ENCODE data around the gene PTPRF.
"Not testable (repeated sequence)": the region's sequence is repeated elsewhere in the genome, so short reads cannot be mapped to it uniquely, and the experiment has no call there.

Gene PTPRF

GRCh38 chr1:43548285-43549271 is 17.9 kb downstream of the PTPRF start:
- Histone ChIP-seq H3K9me3 (ENCODE audit: control insufficient read depth, insufficient read depth, low read length) (no peaks in the 10 kb centered on the region), H3K36me3 (ENCODE audit: control insufficient read depth, low read length) (no peaks in the 10 kb centered on the region), H3K9me2 (replicated peaks; ENCODE audit: control insufficient read depth, low read length) (no peaks in the 10 kb centered on the region), H3K4me1 (ENCODE audit: control insufficient read depth, low read length) (no peaks in the 10 kb centered on the region), H3K4me2 (ENCODE audit: low read length) (no peak overlapping the region), H3K79me2 (ENCODE audit: control insufficient read depth, low read length) (no peaks in the 10 kb centered on the region), H3K27me3 (ENCODE audit: control insufficient read depth, low read length) (peaks cover 4% of the 10 kb centered on the region; the same call in 1 of the 2 replicates), H3K27ac (ENCODE audit: low read depth, low read length) (no peak overlapping the region), H4K20me1 (ENCODE audit: control insufficient read depth, insufficient read depth, low read depth, low read length) (no peaks in the 10 kb centered on the region), H3F3A (ENCODE audit: control insufficient read depth, insufficient read depth) (no peaks in the 10 kb centered on the region), H3K4me3 (ENCODE audit: low read length) (no peak overlapping the region)
- TF ChIP-seq CTCF (IDR thresholded peaks at IDR 0.05; ENCODE audit: low read depth, low read length, poor library complexity, severe bottlenecking) (no peak), EZH2phosphoT487 (IDR thresholded peaks at IDR 0.05; ENCODE audit: borderline replicate concordance, low read length) (no peak)

DNA sequence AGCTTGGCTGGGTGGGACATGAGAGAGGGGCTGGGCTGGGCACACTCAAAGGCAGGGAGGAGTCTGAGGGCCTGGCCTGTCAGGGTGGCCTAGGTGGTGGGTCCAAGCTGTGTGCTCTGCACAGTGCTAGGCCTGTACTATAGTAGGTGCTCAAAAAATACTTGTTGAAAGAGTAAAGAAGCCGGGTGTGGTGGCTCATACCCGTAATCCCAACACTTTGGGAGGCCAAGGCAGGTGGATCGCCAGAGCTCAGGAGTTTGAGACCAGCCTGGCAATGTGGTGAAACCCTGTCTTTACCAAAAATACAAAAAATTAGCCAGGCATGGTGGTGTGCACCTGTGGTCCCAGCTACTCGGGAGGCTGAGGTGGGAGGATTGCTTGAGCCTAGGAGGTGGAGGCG is 18.7 kb downstream of the PTPRF start:
- H3K27me3 ChIP-seq (ENCODE audit: control insufficient read depth, low read length); H3K79me2 ChIP-seq (ENCODE audit: control insufficient read depth, low read length); H3K4me3 ChIP-seq (ENCODE audit: low read length); H3K4me2 ChIP-seq (ENCODE audit: low read length); H3K9me3 ChIP-seq (ENCODE audit: control insufficient read depth, insufficient read depth, low read length); H3K27ac ChIP-seq (ENCODE audit: low read depth, low read length); H3K36me3 ChIP-seq (ENCODE audit: control insufficient read depth, low read length); H3K4me1 ChIP-seq (ENCODE audit: control insufficient read depth, low read length); H4K20me1 ChIP-seq (ENCODE audit: control insufficient read depth, insufficient read depth, low read depth, low read length); H3K9me2 ChIP-seq (replicated peaks; ENCODE audit: control insufficient read depth, low read length); H3F3A ChIP-seq (ENCODE audit: control insufficient read depth, insufficient read depth): not testable (repeated sequence)

- Histone ChIP-seq H3K36me3 (ENCODE audit: control insufficient read depth, low read length) (no peaks in the 10 kb centered on the region), H3K4me2 (ENCODE audit: low read length) (no peak overlapping the region), H3K9me3 (ENCODE audit: control insufficient read depth, insufficient read depth, low read length) (no peaks in the 10 kb centered on the region), H3K9me2 (replicated peaks; ENCODE audit: control insufficient read depth, low read length) (no peaks in the 10 kb centered on the region), H3K79me2 (ENCODE audit: control insufficient read depth, low read length) (no peaks in the 10 kb centered on the region), H3K27ac (ENCODE audit: low read depth, low read length) (no peak overlapping the region), H4K20me1 (ENCODE audit: control insufficient read depth, insufficient read depth, low read depth, low read length) (no peaks in the 10 kb centered on the region), H3K27me3 (ENCODE audit: control insufficient read depth, low read length) (peaks cover 4% of the 10 kb centered on the region; the same call in 1 of the 2 replicates), H3F3A (ENCODE audit: control insufficient read depth, insufficient read depth) (no peaks in the 10 kb centered on the region), H3K4me3 (ENCODE audit: low read length) (no peak overlapping the region), H3K4me1 (ENCODE audit: control insufficient read depth, low read length) (no peaks in the 10 kb centered on the region)
- TF ChIP-seq EZH2phosphoT487 (IDR thresholded peaks at IDR 0.05; ENCODE audit: borderline replicate concordance, low read length), result no peak
- no peak for TF ChIP-seq CTCF (IDR thresholded peaks at IDR 0.05; ENCODE audit: low read depth, low read length, poor library complexity, severe bottlenecking)
Observed at GRCh38 chr1:43549921-43550597, 19.4 kb downstream of the PTPRF start.
